HG03025 (cell line): Measurements from ENCODE around the gene P2RX1.

Experiments used
- ATAC-seq: cut with Tn5 transposase; IDR thresholded peaks from one replicate; pipeline ENCODE4 v1.9.1; 2021; ENCODE audit warnings: mild to moderate bottlenecking, moderate library complexity; ENCODE audit not compliant: unreplicated experiment, low FRiP score

P2RX1 gene

GRCh38 chr17:3907483-3908216, 8.6 kb downstream of the P2RX1 start:
- no peak for ATAC-seq

DNA sequence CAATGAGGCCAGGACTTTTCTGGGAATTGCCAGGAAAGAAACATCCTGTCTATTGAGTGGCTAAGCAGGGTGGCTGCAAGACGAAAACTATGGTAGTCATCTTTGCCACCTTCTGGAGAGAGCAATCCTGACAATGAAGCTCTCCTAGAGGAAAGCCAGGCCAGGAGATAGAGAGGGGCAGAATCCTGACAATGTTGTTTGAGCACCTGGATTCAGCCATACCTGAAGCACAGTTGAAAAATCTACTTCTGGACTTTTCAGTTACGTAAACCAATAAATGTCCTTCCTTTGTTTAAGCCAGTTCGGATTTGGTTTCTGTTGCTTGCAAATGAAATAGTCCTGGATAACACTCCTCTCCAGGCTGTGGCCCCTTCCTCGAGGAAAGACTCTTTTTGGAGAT, 9.4 kb downstream of the P2RX1 start:
- no peak for ATAC-seq

- no peak for ATAC-seq
These were observed 11.2 kb downstream of the P2RX1 start for GRCh38 chr17:3905017-3905520.

DNA sequence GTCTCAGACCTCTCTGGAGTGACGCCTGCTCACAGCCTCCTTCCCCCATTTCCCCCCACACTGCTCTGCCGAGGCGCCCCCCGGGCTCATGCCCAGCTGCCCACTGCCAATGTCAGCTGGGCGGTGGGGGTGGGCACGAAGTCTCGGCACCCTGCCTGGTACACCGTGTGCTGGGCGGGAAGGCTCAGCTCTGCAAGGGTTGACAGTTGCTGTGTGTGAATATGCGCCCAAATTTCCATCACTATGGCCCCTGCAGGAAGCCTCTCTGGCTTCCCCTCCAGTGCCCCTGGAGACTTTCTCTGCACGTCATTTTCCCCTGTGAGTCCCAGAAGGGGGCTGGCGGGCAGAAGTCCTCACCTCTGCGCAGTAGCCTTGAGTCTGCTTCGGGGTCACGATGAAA, 11.8 kb downstream of the P2RX1 start:
- ATAC-seq, result no peak

DNA sequence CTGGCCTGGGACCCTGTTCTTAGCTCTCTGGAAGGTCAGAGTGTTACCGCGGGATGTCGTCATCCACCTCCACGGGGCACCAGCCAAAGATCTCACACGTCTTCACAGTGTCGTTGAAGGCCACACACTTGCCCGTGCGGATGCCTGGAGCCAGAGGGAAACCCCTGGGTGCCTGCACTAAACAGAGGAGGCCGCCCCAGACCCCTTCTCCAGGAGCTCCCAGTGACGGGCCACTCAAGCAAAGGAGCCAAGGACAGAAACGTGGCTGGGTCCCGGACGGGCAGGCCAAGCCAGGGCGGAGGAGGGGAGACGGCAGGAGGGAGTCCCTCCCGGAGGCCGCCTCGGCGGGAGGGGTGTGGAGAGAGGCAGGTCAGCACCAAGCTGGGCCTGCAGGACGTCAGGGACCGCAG, 12.4 kb downstream of the P2RX1 start:
- no peak for ATAC-seq

- no peak for ATAC-seq
These were observed 13.0 kb downstream of the P2RX1 start for GRCh38 chr17:3903051-3903825.

GRCh38 chr17:3900646-3901045, 15.6 kb downstream of the P2RX1 start:
- ATAC-seq, result no peak

- no peak for ATAC-seq
These were observed 18.5 kb downstream of the P2RX1 start for GRCh38 chr17:3897731-3898130.

DNA sequence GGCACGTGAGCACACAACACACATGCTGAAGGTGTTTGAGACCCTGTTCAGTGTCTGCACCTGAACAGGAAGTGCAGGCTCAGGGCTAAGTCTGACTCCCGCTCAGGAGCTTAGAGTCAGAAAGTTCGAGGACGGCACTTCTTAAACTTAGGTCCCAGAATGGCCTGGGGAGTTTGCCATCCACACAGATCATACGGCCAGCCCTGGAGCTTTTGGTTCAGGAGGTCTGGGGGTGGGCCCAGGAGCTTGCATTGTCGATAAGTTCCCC, 19.4 kb downstream of the P2RX1 start:
- ATAC-seq, result no peak

- ATAC-seq, result no peak
These were observed 19.9 kb downstream of the P2RX1 start for GRCh38 chr17:3896108-3896967.

GRCh38 chr17:3895354-3895753, 20.9 kb downstream of the P2RX1 start:
- no peak for ATAC-seq

GRCh38 chr17:3894911-3895343, 21.3 kb downstream of the P2RX1 start:
- no peak for ATAC-seq

GRCh38 chr17:3894188-3894587, 22.1 kb downstream of the P2RX1 start:
- no peak for ATAC-seq

- no peak for ATAC-seq
These were observed 22.5 kb downstream of the P2RX1 start for GRCh38 chr17:3893720-3894116.

DNA sequence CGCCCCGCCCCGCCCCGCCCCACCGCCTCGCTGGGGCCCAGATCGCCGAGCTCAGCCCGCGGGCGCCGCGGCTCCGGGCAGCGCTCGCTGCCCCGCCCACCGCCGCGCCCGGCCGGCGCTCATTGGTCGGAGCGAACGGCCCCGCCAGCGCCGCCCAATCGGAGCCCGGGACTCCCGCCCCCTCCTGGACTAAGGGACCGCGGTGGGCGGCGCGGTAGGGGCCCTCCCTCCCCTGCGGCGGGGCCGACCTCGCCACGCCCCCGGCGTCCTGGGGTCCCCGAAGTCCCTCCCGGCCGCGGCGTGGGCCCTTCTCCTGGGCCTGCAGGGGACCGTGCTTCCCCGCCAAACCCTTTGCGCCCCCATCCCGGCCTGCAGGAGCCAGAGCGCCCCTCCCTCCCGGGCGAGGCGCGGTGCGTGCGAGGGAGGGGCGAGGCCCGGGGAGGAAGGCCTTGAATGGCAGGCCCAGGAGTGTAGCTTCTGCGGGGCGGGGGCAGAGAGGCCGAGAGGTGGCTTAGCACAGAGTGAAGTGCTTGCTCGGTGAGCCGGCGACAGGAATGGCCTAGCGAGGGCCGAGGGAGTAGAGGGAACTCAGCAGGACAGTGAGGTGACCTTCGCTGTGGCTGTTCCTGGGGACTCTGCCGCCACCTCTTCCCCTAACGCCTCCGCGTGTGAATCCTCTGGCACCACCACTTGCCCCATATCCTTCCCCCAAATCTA, 23.1 kb downstream of the P2RX1 start, which contains the start of gene CAMKK1:
CAMKK1 (minus strand) TSS at position 51 of the 717 bp plus-strand sequence. CDS start 7,366 bp downstream, outside the sequence.
- ATAC-seq, result peak; percentile 76

- peak; percentile 13 for ATAC-seq
These were observed 23.9 kb downstream of the P2RX1 start for GRCh38 chr17:3892095-3892998.

GRCh38 chr17:3891626-3892094, 24.6 kb downstream of the P2RX1 start:
- ATAC-seq, result no peak

GRCh38 chr17:3890878-3891219, 25.4 kb downstream of the P2RX1 start:
- ATAC-seq, result no peak
